KOPT-K1 (cell line): ENCODE measurements around the gene CYB561.

Experiments used
- H3K27ac ChIP-seq: fragments of 200-600 bp; sonication (generic); 2 replicates; pipeline ENCODE4 v1.5.1; 2016; ENCODE audit warnings: antibody characterized with exemption, mild to moderate bottlenecking, low read depth, low read length; ENCODE audit not compliant: poor library complexity, severe bottlenecking
- H3K36me3 ChIP-seq: fragments of 200-600 bp; sonication (generic); 2 replicates; pipeline ENCODE4 v1.5.1; 2017; ENCODE audit warnings: antibody characterized with exemption, mild to moderate bottlenecking, low read length, moderate library complexity; ENCODE audit not compliant: insufficient read depth
- H3K9me3 ChIP-seq: fragments of 200-600 bp; sonication (generic); 2 replicates; pipeline ENCODE4 v1.5.1; 2017; ENCODE audit warnings: antibody characterized with exemption, low read length, mild to moderate bottlenecking; ENCODE audit not compliant: insufficient read depth, poor library complexity, severe bottlenecking

Gene CYB561

GRCh38 chr17:63395075-63395805 is 50.9 kb downstream of the CYB561 start:
- no peaks in the 10 kb centered on the region for H3K36me3 ChIP-seq
- no peak overlapping the region for H3K27ac ChIP-seq
- no peaks in the 10 kb centered on the region for H3K9me3 ChIP-seq

GRCh38 chr17:63390090-63390489 is 56.0 kb downstream of the CYB561 start:
- Histone ChIP-seq H3K9me3 (no peaks in the 10 kb centered on the region), H3K27ac (no peak overlapping the region), H3K36me3 (no peaks in the 10 kb centered on the region)

GRCh38 chr17:63387656-63388340 is 58.3 kb downstream of the CYB561 start:
- Histone ChIP-seq H3K9me3 (no peaks in the 10 kb centered on the region), H3K36me3 (no peaks in the 10 kb centered on the region), H3K27ac (no peak overlapping the region)

GRCh38 chr17:63382826-63383225 is 63.3 kb downstream of the CYB561 start:
- H3K27ac ChIP-seq = no peak overlapping the region
- H3K36me3 ChIP-seq = no peaks in the 10 kb centered on the region
- peaks cover 1% of the 10 kb centered on the region for H3K9me3 ChIP-seq
